Stimulated activated CD4-positive, alpha-beta T cell treated with anti-CD3 and anti-CD28 coated beads, Interleukin-4, amount 100 ng/mL, for 1 hour (primary cell): Measurements from ENCODE around the gene CSNK1G2.

Source experiments
- DNase-seq: peaks from one replicate; pipeline ENCODE4 v3.0.0-alpha.2; 2020

CSNK1G2 gene

DNA sequence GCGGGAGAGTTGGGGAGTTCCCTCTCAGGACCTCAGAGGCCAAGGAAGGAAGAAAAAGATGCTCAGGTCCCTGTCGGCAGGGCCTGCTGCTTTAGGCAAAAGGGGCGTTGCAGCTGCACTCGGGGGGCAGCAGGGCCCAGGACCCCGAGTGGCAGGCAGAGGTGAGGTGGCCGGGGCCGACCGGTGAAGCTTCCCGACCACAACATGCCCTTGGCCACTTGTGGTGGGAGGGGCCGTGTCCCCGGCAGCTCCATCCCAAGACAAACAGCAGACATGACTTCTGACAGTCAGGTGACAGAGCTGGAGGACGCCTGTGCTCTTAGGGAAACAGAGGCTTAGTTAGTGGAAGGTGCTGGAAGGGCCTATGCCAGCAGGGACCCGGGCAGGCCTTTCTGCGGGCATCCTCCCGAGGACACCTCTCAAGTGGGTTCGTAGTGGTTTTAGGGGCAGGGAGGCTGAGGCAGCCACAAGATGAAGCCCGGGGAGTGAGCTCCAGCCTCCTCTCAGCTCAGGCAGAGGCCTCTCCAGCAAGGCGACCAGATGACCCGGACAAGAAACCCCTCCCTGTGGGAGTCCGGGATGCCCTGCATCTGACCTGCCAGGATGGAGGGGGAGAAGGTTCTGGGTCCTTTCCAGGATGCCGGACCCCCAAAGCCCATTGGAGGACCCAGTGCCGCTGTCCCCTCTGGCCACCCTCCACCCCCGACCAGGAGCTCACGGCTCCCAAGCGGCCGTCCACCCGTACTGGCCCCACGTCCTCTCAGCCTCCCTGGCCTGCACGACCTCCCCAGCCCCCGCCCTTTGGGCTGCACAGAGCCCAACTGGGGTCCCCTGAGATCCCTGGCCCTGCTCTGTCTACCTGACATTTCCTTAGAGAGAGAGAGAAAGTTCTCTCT is 50.3 kb downstream of the CSNK1G2 start:
- no peak for DNase-seq

DNA sequence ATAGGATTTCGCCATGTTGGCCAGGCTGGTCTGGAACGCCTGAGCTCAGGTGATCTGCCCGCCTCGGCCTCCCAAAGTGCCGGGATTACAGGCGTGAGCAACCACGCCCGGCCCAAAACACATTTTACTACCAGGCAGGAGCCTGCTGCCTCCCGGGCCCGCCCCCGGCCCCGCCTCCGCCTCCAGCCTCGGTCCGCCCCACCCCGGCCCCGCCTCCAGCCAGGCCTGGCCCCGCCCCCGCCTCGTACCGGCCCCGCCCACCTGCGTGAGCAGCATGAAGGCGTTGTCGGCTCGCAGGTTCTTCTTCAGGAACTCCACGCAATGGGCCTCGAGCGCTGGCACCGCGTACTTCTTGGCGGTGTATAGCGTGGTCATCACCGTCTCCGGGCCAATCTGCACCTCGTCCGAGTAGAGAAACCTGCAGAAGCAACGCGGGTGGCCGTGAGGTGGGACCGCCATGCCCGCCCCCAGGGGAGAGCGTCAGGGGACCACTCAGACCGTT is 51.8 kb downstream of the CSNK1G2 start:
- peak; percentile 25 for DNase-seq

DNA sequence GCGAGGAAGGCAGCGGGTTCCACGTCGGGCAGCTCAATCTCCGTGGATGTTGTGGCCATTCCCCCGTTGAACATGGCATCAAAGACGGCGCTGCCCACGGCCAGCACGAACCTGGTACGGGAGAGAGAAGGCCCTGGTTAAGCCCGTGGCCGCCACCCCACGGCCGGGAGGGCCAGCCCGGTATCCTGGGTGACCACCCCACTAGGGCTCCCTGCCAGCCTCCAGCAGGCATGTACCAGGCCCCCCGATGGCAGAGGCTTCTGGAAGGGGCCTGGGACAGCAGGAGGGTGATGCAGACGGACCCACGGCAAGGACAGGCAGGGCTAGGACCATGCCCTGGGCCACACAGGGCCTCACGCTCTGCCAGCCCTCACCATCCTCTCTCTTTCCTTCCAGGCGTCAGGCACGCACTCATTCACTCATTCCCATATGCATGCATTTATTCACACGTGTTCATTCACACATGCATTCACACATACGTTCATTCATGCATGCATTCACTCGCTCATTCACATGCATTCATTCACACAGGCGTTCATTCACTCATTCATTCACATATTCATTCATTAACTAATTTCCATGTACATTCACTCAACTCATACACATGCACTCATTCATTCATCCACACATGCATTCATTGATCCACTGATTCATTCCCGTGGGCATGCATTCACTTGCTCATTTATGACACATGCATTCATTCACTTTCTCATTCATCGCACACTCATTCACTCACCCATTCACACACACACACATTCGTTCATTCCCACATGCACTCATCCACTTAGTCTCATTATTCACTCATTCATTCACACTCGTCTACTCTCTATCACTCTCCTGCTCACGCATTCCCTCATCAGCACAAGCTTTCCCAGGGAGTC is 56.6 kb downstream of the CSNK1G2 start:
- DNase-seq, result no peak

GRCh38 chr19:1998712-1999708 is 58.0 kb downstream of the CSNK1G2 start:
- DNase-seq, result no peak

DNA sequence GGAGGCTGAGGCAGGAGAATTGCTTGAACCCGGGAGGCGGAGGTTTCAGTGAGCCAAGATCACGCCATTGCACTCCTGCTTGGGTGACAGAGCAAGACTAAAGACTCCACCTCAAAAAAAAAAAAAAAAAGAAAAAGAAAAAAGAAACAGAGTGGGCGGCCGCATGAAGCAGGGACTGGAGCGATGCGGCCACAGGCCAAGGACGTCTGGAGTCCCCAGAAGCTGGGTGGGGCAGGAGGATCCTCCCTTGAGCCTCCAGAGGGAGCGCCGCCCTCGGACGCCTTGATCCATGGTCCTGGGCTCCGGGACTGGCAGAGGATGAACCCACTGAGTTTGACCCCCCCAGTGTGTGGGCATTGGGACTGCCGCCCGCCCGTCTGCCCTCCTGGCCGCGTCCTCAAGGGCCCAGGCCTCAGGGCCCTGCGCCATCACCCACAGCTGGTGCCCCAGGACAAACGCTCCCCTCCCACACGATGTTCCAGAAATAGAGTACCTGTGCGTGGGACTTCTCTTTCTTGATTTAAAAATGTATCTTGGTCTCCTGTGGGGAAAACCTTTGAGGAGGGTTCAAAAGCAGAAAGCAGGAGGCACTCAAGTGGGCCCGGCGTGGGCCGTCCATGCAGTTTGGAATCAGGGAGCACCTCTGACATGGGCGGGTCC is 59.0 kb downstream of the CSNK1G2 start:
- no peak for DNase-seq

DNA sequence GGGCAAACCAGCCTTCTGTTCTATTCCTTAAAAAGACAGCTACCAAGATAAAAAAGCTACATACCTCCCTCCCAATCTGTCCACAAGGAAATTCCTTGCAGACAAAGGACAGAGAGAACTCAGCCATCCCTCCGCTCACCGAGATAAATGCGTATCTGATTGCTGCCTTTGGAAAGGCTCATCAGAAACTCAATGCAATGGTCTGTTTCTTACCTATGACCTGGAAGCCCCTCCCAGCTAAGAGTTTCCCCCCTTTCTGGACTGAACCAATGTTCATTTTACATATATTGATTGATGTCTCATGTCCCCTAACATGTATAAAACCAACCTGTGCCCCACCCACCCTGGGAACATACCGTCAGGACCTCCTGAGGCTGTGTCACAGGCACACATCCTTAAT is 62.9 kb downstream of the CSNK1G2 start:
- no peak for DNase-seq

GRCh38 chr19:2010135-2010668 is 69.2 kb downstream of the CSNK1G2 start:
- DNase-seq, result no peak

GRCh38 chr19:2011169-2011568 is 70.2 kb downstream of the CSNK1G2 start:
- DNase-seq, result no peak

DNA sequence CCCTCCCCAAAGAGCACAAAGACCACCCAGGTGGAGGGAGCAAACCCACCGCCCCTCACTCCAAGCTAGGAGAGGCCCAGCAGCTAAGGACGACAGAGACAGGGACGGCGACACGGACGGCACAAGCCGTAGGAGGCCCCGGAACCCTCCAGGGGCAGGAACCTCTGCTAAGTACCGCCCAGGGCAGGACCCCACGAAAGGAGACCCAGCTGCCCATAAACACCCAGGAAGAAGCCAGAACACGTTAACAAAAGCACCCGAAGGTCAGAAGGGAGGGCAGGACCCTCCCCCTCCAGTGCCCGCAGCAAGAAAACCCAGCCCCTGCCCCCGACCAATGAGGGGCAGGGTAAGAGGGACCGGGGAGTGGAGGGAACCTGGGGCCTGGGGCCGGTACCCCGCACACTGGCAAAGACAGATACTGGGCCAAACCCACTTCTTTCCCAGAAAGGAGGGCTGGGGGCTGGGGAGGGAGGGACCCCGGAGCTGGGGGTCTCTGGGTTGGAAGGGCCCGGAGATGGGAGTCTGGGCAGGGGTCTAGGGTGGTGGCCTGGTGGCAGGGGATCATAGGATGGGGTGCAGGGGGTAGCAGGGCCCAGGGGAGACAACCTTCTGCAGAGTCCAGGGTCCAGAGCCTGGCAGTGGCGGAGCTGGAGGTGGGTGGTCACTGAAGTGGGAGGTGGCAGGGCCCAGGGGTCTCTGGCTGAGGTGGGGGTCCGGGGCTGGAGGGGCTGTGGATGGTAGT is 72.1 kb downstream of the CSNK1G2 start:
- no peak for DNase-seq

GRCh38 chr19:2013683-2013961 is 72.7 kb downstream of the CSNK1G2 start:
- no peak for DNase-seq

DNA sequence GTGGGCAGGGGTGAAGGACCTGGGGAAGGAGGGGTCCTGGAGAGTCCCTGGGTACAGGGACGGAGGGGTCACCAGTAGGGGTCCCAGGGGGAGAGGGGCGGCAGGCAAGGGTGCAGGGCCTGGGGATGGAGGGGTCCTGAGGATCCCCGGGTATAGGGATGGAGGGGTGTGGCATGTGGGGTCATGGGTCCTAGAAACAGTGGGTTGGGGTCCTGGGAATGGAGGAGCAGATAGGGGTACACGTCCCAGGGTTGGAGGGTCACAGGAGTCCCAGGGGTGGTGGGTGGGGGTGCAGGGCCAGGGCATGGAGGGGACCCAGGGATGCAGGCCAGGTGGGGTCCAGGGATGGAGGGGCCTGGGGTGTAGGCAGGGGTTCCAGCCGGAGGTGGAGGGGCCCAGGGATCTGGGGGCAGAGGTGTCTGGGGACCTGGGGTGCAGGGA is 73.2 kb downstream of the CSNK1G2 start:
- no peak for DNase-seq

GRCh38 chr19:2014731-2015607 is 74.0 kb downstream of the CSNK1G2 start:
- DNase-seq, result peak; percentile 27

DNA sequence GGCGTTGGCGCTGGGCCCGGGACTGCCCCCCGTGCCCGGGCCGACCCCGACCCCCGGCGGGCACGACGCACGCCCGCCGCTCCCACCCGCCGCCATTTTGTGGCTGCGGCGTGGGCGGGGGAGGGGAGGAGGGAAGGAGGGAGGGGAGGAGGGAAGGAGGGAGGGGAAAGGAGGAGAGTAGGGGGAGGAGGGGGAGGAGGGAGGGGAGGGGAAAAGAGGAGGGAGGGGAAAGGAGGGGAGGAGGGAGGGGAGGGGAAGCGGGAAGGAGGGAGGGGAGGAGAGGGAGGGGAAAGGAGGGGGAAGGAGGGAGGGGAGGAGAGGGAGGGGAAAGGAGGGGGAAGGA is 74.6 kb downstream of the CSNK1G2 start, which contains the start of gene BTBD2:
Gene BTBD2 (minus strand): TSS at position 107 of the 343 bp plus-strand sequence. CDS start 11 bp downstream, at position 96.
- DNase-seq, result peak; percentile 67

DNA sequence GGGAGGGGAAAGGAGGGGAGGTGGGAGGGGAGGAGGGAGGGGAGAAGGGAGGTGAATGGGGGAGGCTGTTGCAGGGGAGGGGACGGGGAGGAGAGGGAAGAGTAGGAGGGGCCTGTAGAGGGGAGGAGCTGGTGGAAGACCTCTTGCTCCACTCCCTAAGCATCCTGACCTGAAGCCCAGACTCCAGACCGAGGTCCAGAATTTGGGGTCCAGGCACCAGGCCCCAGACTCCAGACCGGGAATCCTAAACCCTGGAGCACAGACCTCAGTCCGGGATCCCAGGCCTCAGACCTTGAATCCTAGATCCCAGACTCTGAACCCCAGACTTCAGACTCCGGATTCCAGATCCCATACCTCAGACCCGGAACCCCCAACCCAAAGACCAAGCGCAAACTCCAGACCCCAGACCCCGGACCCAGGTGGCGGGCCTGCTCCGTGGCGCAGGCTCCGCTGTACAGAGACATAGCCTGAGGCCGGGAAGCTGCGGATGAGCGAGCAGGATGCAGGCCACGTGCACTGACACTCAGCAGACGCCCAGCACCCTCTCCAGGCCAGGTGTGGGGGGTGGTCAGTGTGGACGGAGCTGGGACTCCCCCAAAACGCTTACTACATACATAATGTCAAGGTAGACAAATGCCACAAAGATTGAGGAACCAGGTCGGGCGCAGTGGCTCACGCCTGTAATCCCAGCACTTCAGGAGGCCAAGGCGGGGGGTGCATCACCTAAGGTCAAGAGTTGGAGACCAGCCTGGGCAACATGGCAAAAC is 75.3 kb downstream of the CSNK1G2 start:
- DNase-seq, result peak; percentile 36

GRCh38 chr19:2018752-2019151 is 77.8 kb downstream of the CSNK1G2 start:
- DNase-seq, result no peak

DNA sequence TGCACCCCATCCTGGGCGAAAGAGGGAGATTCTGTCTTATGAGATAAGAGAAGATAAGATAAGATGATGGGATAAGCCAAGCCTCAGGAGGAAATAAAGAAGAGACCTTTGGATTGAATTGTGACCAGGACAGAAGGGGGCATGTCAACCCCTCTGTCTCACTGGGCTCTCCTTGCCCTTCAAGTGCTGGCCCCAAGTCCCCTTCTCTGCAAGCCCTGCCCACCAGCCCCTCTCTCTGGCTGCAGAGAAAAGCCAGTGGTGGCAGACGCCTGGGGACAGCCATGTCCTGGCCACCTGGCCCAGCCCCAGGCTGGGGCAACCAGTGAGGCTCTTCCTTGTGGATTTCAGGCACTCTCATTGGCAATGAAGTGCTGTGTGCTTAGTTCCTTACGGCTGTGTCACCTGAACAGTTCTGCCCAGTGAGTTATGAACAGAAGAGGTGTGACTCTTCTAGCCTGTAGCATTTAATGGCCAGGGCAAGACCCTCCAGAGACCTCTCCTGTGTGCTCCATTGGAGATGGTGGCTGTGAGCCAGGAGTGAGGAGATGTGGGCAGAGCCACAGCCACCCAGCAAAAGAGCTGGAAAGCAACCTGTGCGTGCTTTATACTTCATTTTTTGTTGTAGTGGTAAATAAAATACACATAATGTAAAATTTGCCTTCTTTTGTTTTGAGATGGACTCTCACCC is 80.6 kb downstream of the CSNK1G2 start:
- DNase-seq, result no peak

DNA sequence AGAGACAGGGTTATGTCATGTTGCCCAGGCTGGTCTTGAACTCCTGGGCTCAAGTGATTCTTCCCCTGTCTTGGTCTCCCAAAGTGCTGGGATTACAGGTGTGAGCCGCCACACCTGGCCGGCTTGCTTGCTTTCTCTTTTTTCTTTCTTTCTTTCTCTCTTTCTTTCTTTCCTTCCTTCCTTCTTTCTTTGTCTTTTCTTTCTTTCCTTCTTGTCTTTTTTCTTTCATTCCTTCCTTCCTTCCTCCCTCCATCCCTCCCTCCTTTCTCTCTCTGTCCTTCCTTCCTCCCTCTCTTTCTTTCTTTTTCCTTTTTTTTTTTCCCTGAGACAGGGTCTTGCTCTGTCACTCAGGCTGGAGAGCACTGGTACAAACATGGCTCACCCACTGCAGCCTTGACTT is 81.3 kb downstream of the CSNK1G2 start:
- DNase-seq, result no peak

DNA sequence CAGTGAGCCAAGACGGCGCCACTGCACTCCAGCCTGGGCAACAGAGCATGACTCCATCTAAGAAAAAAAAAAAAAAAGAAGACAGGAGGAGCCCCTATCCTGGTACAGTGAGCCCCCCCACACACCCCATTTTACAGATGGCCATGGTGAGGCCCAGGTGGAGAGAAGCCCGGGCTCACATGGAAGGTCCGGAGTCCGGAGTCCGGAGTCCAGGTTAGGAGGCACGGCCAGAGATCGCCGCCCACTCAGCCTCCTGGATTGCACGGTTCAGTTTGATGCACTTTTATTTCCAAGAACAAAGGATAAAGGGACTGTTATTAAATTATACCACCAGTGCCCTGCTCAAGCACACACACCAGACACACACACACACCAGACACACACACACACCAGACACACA is 85.8 kb downstream of the CSNK1G2 start:
- no peak for DNase-seq
